OCI-LY1 (cell line): ENCODE results near the gene TIAM1.

Experiments
- EZH2 ChIP-seq: fragments of 200-600 bp; sonication (generic), shearing (Covaris generic); IDR thresholded peaks from 2 replicates; pipeline ENCODE4 v1.8.0; 2017; ENCODE audit warnings: borderline replicate concordance, mixed run types, mild to moderate bottlenecking, antibody characterized with exemption, low read length, moderate library complexity, mixed read lengths
- TF ChIP-seq, protein P1 (sequence below): fragments of 200-600 bp; sonication (generic), shearing (Covaris generic); IDR thresholded peaks from 2 replicates; pipeline ENCODE4 v1.5.1; 2017; ENCODE audit warnings: mild to moderate bottlenecking, antibody characterized with exemption, low read length, moderate library complexity, mixed read lengths

DNA sequence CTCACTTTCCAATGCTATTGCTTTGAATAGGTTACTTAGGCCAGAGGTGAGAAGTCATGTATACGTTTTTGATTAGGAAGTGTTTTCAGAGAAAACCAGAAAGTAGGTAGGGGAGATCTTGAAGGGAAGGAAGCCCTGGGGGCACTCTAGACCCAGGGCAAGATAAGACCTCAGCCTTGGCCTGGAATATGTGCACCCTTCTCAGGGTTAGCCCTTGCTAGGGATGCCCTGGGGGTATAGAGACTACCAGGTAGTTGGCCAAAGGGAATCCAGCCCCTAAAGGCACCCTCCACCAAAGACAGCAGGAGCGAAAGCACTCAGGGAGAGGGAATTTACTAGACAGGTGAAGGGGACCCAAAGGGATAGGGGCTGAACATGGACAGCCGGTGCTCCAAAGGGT, 7.0 kb downstream of the TIAM1 start:
- TF ChIP-seq, protein P1, sequence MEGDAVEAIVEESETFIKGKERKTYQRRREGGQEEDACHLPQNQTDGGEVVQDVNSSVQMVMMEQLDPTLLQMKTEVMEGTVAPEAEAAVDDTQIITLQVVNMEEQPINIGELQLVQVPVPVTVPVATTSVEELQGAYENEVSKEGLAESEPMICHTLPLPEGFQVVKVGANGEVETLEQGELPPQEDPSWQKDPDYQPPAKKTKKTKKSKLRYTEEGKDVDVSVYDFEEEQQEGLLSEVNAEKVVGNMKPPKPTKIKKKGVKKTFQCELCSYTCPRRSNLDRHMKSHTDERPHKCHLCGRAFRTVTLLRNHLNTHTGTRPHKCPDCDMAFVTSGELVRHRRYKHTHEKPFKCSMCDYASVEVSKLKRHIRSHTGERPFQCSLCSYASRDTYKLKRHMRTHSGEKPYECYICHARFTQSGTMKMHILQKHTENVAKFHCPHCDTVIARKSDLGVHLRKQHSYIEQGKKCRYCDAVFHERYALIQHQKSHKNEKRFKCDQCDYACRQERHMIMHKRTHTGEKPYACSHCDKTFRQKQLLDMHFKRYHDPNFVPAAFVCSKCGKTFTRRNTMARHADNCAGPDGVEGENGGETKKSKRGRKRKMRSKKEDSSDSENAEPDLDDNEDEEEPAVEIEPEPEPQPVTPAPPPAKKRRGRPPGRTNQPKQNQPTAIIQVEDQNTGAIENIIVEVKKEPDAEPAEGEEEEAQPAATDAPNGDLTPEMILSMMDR = no peak
- no peak for TF ChIP-seq EZH2
